ENCODE measurements around the gene PTPRD.

GRCh38 chr9:10208691-10209069, 404.1 kb downstream of the PTPRD start:
- TF ChIP-seq POLR2A (IDR thresholded peaks at IDR 0.05; ENCODE audit: low read depth, low read length) (no peak), POLR2AphosphoS5 (IDR thresholded peaks at IDR 0.05; ENCODE audit: low read depth, low read length) (no peak), TAF1 (IDR thresholded peaks at IDR 0.05; ENCODE audit: borderline replicate concordance, low read depth, low read length) (no peak)

Measured in GM12892 (cell line).